Tibial nerve (tissue), 4 donors: ENCODE measurements around the gene MEOX2.
A peak's percentile ranks its signal among the peaks of the same experiment; 100 is the strongest.

Experiments
- CTCF ChIP-seq, 5 experiments: fragments of 200-600 bp in 3 of 5; fragments of 450-650 bp in 2 of 5; sonication (generic) in 3 of 5; IDR thresholded peaks; one replicate each; pipeline ENCODE4 v1.5.1; 2016 to 2019; ENCODE audit warnings: antibody characterized with exemption in 5 of 5, mild to moderate bottlenecking in 3 of 5, moderate library complexity in 2 of 5
- EP300 ChIP-seq, 2 donors: sonication (generic); formaldehyde crosslinking; IDR thresholded peaks; one replicate each; pipeline ENCODE4 v1.6.1; 2017; ENCODE audit warnings: antibody characterized with exemption in 2 of 2, mild to moderate bottlenecking in 1 of 2

GRCh38 chr7:15686295-15686956 is at the start of gene MEOX2:
- peak in 2 of 5 experiments; percentile 39 to 48 for TF ChIP-seq CTCF (IDR thresholded peaks at IDR 0.05)
- TF ChIP-seq EP300 (IDR thresholded peaks at IDR 0.05), result peak in 1 of 2 donors; percentile 96
